Neural crest cell (in vitro differentiated cells): ENCODE measurements around the gene CHD9. TPM values are rescaled to one million over a fixed set of nuclear protein-coding genes. Genes with fewer than 3 reads are reported as not detected.

Experiments used
- DNase-seq: peaks from one replicate; pipeline ENCODE4 v3.0.0; 2021; ENCODE audit warnings: low read depth, mixed read lengths, low spot score
- H3K27ac Mint-ChIP-seq: one replicate; pipeline ENCODE4 v1.8.0; 2021; ENCODE audit warnings: mild to moderate bottlenecking, mixed read lengths; ENCODE audit not compliant: unreplicated experiment
- H3K27me3 Mint-ChIP-seq: 2 replicates; pipeline ENCODE4 v1.8.0; 2021; ENCODE audit warnings: low read depth, mild to moderate bottlenecking, mixed read lengths
- H3K36me3 Mint-ChIP-seq: 2 replicates; pipeline ENCODE4 v1.8.0; 2021; ENCODE audit warnings: low read depth, mild to moderate bottlenecking, mixed read lengths
- H3K4me1 Mint-ChIP-seq: 2 replicates; pipeline ENCODE4 v1.8.0; 2021; ENCODE audit warnings: mixed read lengths
- H3K4me3 Mint-ChIP-seq: one replicate; pipeline ENCODE4 v1.8.0; 2021; ENCODE audit warnings: mild to moderate bottlenecking, mixed read lengths
- H3K9me3 Mint-ChIP-seq: 2 replicates; pipeline ENCODE4 v1.8.0; 2021; ENCODE audit warnings: mixed read lengths
- CTCF ChIP-seq: fragments of 200-600 bp; sonication (generic); conservative IDR thresholded peaks from 2 replicates; pipeline ENCODE4 v1.5.0; 2021; ENCODE audit warnings: antibody characterized with exemption, mild to moderate bottlenecking
- total RNA-seq: library from RNA; stranded (reverse); gene quantifications from 2 replicates; pipeline ENCODE4 v1.2.1, GENCODE V29; 2021

The CHD9 gene
- total RNA-seq, 1 donor from 2014 or later, result 76.0 TPM

- no peak for DNase-seq
- Mint-ChIP-seq H3K27ac (no peak overlapping the region), H3K36me3 (peaks cover 18% of the 10 kb centered on the region), H3K9me3 (no peaks in the 10 kb centered on the region), H3K4me3 (no peak overlapping the region), H3K4me1 (no peaks in the 10 kb centered on the region), H3K27me3 (no peaks in the 10 kb centered on the region)
- TF ChIP-seq CTCF, result no peak
Measured at GRCh38 chr16:53290520-53290919, 235.7 kb downstream of the CHD9 start.

DNA sequence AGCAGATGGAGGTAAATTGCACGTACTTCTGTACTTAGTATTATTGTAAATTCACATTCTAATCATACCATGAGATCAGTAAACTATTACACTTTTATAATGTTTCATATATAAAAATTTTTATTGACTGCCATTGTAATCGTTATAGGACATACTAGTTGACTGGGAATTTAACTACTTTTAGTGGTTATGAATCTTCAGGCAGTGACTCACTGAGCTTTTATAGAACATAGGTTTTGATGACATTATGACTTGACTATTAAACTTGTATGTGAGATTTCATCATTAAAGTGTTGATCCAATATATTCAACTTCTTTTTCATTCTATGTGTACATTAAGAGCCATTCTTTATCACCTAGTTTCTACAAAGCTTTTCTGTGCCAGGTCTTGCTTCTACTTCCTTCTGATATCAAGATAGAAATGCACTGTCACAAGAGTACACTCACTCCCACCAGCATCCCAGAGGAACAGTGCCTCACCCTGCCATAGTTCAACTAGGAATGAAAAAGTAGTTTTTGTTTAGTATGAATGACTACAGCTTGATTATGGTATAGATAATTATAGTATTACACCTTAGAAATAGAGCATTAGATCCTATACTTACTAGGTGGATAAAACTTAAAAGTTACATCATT lies 237.1 kb downstream of the CHD9 start:
- Mint-ChIP-seq H3K27me3 (no peaks in the 10 kb centered on the region), H3K9me3 (no peaks in the 10 kb centered on the region), H3K4me3 (no peak overlapping the region), H3K27ac (no peak overlapping the region), H3K36me3 (peaks cover 18% of the 10 kb centered on the region), H3K4me1 (no peaks in the 10 kb centered on the region)
- no peak for DNase-seq
- TF ChIP-seq CTCF, result no peak

- Mint-ChIP-seq H3K36me3 (peaks cover 34% of the 10 kb centered on the region), H3K9me3 (no peaks in the 10 kb centered on the region), H3K27ac (no peak overlapping the region), H3K27me3 (no peaks in the 10 kb centered on the region), H3K4me3 (no peak overlapping the region), H3K4me1 (no peaks in the 10 kb centered on the region)
- no peak for DNase-seq
- no peak for TF ChIP-seq CTCF
Measured at GRCh38 chr16:53297477-53297876, 242.7 kb downstream of the CHD9 start.

DNA sequence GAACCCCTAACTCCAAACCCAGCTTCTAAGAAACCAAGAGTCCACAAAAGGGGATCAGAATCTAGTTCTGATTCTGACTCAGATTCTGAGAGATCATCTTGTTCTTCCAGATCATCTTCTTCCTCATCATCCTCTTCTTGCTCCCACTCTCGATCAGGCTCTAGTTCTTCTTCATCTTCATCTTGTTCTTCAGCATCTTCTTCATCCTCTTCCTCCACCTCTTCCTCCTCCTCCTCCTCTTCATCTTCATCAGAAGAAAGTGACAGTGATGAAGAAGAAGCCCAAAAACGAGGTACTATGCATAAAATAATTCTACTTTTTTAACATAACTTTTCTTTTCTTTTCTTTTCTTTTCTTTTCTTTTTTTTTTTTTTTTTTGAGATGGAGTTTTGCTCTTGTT lies 249.5 kb downstream of the CHD9 start:
- no peak for TF ChIP-seq CTCF
- no peaks in the 10 kb centered on the region for H3K9me3 Mint-ChIP-seq
- H3K4me3 Mint-ChIP-seq, result no peak overlapping the region
- H3K4me1 Mint-ChIP-seq, result no peaks in the 10 kb centered on the region
- H3K27me3 Mint-ChIP-seq, result no peaks in the 10 kb centered on the region
- H3K27ac Mint-ChIP-seq, result no peak overlapping the region
- no peak for DNase-seq
- H3K36me3 Mint-ChIP-seq, result peaks cover 18% of the 10 kb centered on the region

- H3K27ac Mint-ChIP-seq, result no peak overlapping the region
- no peaks in the 10 kb centered on the region for H3K9me3 Mint-ChIP-seq
- H3K36me3 Mint-ChIP-seq, result peaks cover 19% of the 10 kb centered on the region
- no peaks in the 10 kb centered on the region for H3K27me3 Mint-ChIP-seq
- TF ChIP-seq CTCF, result no peak
- H3K4me3 Mint-ChIP-seq, result no peak overlapping the region
- H3K4me1 Mint-ChIP-seq, result no peaks in the 10 kb centered on the region
- DNase-seq, result no peak
Measured at GRCh38 chr16:53305743-53306142, 251.0 kb downstream of the CHD9 start.
